ENCODE results near the gene WRNIP1.

The WRNIP1 gene

GRCh38 chr6:2751871-2752270 lies 13.3 kb upstream of the WRNIP1 start:
- H2AFZ ChIP-seq (ENCODE audit: low read depth, low read length, severe bottlenecking), result no peak overlapping the region
- H3K79me2 ChIP-seq (ENCODE audit: insufficient read depth, low read length), result no peaks in the 10 kb centered on the region
- no peaks in the 10 kb centered on the region for H3K9me3 ChIP-seq (ENCODE audit: insufficient read depth, low read length)
- no peaks in the 10 kb centered on the region for H3K9me2 ChIP-seq (replicated peaks; ENCODE audit: insufficient read depth, low read length)
- no peaks in the 10 kb centered on the region for H3K36me3 ChIP-seq (ENCODE audit: low read length)
- no peaks in the 10 kb centered on the region for H3K27me3 ChIP-seq (ENCODE audit: low read length)
- TF ChIP-seq CTCF (IDR thresholded peaks at IDR 0.05; ENCODE audit: insufficient read depth, low read length, poor library complexity, severe bottlenecking), result no peak
- no peak for TF ChIP-seq EZH2phosphoT487 (conservative IDR thresholded peaks at IDR 0.05; ENCODE audit: low read length)
- no peaks in the 10 kb centered on the region for H4K20me1 ChIP-seq (ENCODE audit: low read depth, low read length)
- H3K4me2 ChIP-seq (ENCODE audit: low read depth, low read length, poor library complexity, severe bottlenecking), result no peak overlapping the region
- no peak overlapping the region for H3K9ac ChIP-seq (ENCODE audit: low read length)
- H3K4me3 ChIP-seq (ENCODE audit: insufficient read depth, low read length, poor library complexity, severe bottlenecking), result no peak overlapping the region
- H3F3A ChIP-seq (ENCODE audit: insufficient read depth), result no peaks in the 10 kb centered on the region
- H3K27ac ChIP-seq (ENCODE audit: low read depth, low read length), result no peak overlapping the region

GRCh38 chr6:2752477-2753109 lies 12.6 kb upstream of the WRNIP1 start:
- Histone ChIP-seq H3K27me3 (ENCODE audit: low read length) (no peaks in the 10 kb centered on the region), H4K20me1 (ENCODE audit: low read depth, low read length) (no peaks in the 10 kb centered on the region), H3K4me3 (ENCODE audit: insufficient read depth, low read length, poor library complexity, severe bottlenecking) (no peak overlapping the region), H2AFZ (ENCODE audit: low read depth, low read length, severe bottlenecking) (no peak overlapping the region), H3K9me2 (replicated peaks; ENCODE audit: insufficient read depth, low read length) (no peaks in the 10 kb centered on the region), H3K4me2 (ENCODE audit: low read depth, low read length, poor library complexity, severe bottlenecking) (no peak overlapping the region), H3K9me3 (ENCODE audit: insufficient read depth, low read length) (no peaks in the 10 kb centered on the region), H3K9ac (ENCODE audit: low read length) (no peak overlapping the region), H3K27ac (ENCODE audit: low read depth, low read length) (no peak overlapping the region), H3F3A (ENCODE audit: insufficient read depth) (no peaks in the 10 kb centered on the region), H3K79me2 (ENCODE audit: insufficient read depth, low read length) (no peaks in the 10 kb centered on the region), H3K36me3 (ENCODE audit: low read length) (no peaks in the 10 kb centered on the region)
- no peak for TF ChIP-seq EZH2phosphoT487 (conservative IDR thresholded peaks at IDR 0.05; ENCODE audit: low read length)
- no peak for TF ChIP-seq CTCF (IDR thresholded peaks at IDR 0.05; ENCODE audit: insufficient read depth, low read length, poor library complexity, severe bottlenecking)

GRCh38 chr6:2753110-2753489 lies 12.1 kb upstream of the WRNIP1 start:
- H3K4me2 ChIP-seq (ENCODE audit: low read depth, low read length, poor library complexity, severe bottlenecking), result no peak overlapping the region
- no peak overlapping the region for H2AFZ ChIP-seq (ENCODE audit: low read depth, low read length, severe bottlenecking)
- no peaks in the 10 kb centered on the region for H3K79me2 ChIP-seq (ENCODE audit: insufficient read depth, low read length)
- no peaks in the 10 kb centered on the region for H3F3A ChIP-seq (ENCODE audit: insufficient read depth)
- no peaks in the 10 kb centered on the region for H3K36me3 ChIP-seq (ENCODE audit: low read length)
- no peaks in the 10 kb centered on the region for H3K9me3 ChIP-seq (ENCODE audit: insufficient read depth, low read length)
- no peak overlapping the region for H3K4me3 ChIP-seq (ENCODE audit: insufficient read depth, low read length, poor library complexity, severe bottlenecking)
- H3K9ac ChIP-seq (ENCODE audit: low read length), result no peak overlapping the region
- no peaks in the 10 kb centered on the region for H4K20me1 ChIP-seq (ENCODE audit: low read depth, low read length)
- H3K27me3 ChIP-seq (ENCODE audit: low read length), result no peaks in the 10 kb centered on the region
- no peaks in the 10 kb centered on the region for H3K9me2 ChIP-seq (replicated peaks; ENCODE audit: insufficient read depth, low read length)
- no peak for TF ChIP-seq EZH2phosphoT487 (conservative IDR thresholded peaks at IDR 0.05; ENCODE audit: low read length)
- no peak for TF ChIP-seq CTCF (IDR thresholded peaks at IDR 0.05; ENCODE audit: insufficient read depth, low read length, poor library complexity, severe bottlenecking)
- no peak overlapping the region for H3K27ac ChIP-seq (ENCODE audit: low read depth, low read length)
